T follicular helper cell (primary cell): Measurements from ENCODE around the gene ADAMTS8.

Experiments
- DNase-seq: peaks from one replicate; pipeline ENCODE4 v3.0.0-alpha.2; 2020; ENCODE audit warnings: low read depth

The ADAMTS8 gene

GRCh38 chr11:130420478-130421198 is 7.8 kb downstream of the ADAMTS8 start:
- DNase-seq, result no peak

GRCh38 chr11:130418756-130419155 is 9.7 kb downstream of the ADAMTS8 start:
- DNase-seq, result no peak

- no peak for DNase-seq
These were observed 10.2 kb downstream of the ADAMTS8 start for GRCh38 chr11:130418210-130418609.

- DNase-seq, result no peak
These were observed 11.5 kb downstream of the ADAMTS8 start for GRCh38 chr11:130416906-130417305.

GRCh38 chr11:130416530-130416882 is 11.9 kb downstream of the ADAMTS8 start:
- no peak for DNase-seq

GRCh38 chr11:130415731-130416529 is 12.5 kb downstream of the ADAMTS8 start:
- DNase-seq, result no peak

- DNase-seq, result no peak
These were observed 14.0 kb downstream of the ADAMTS8 start for GRCh38 chr11:130414107-130415080.

- DNase-seq, result no peak
These were observed 14.9 kb downstream of the ADAMTS8 start for GRCh38 chr11:130413405-130414106.

- DNase-seq, result no peak
These were observed 17.2 kb downstream of the ADAMTS8 start for GRCh38 chr11:130411223-130411622.

GRCh38 chr11:130409594-130410388 is 18.6 kb downstream of the ADAMTS8 start:
- no peak for DNase-seq

- no peak for DNase-seq
These were observed 19.5 kb downstream of the ADAMTS8 start for GRCh38 chr11:130408901-130409300.

GRCh38 chr11:130408401-130408890 is 20.0 kb downstream of the ADAMTS8 start:
- no peak for DNase-seq

GRCh38 chr11:130407978-130408377 is 20.4 kb downstream of the ADAMTS8 start:
- DNase-seq, result no peak

GRCh38 chr11:130405428-130405827 is 23.0 kb downstream of the ADAMTS8 start:
- DNase-seq, result no peak

GRCh38 chr11:130404727-130405126 is 23.7 kb downstream of the ADAMTS8 start:
- DNase-seq, result no peak

- DNase-seq, result no peak
These were observed 24.4 kb downstream of the ADAMTS8 start for GRCh38 chr11:130403967-130404366.

- no peak for DNase-seq
These were observed 25.1 kb downstream of the ADAMTS8 start for GRCh38 chr11:130403271-130403804.

- DNase-seq, result no peak
These were observed 25.8 kb downstream of the ADAMTS8 start for GRCh38 chr11:130402570-130402969.

GRCh38 chr11:130400781-130401483 is 27.5 kb downstream of the ADAMTS8 start:
- DNase-seq, result no peak

GRCh38 chr11:130399196-130399595 is 29.2 kb downstream of the ADAMTS8 start:
- DNase-seq, result no peak
